NCI-H1105 treated with DMSO at 0.1 percent for 48 hours (cell line): ENCODE measurements around the gene ESRRG.

Experiments used
- DNase-seq: peaks from one replicate; lab custom pipeline; 2025; lab: John Stamatoyannopoulos, UW

ESRRG gene

GRCh38 chr1:216723274-216723780 lies at the start of gene ESRRG:
Gene ESRRG, minus strand, starts transcription at chr1:216723429. Its CDS starts 130 bp downstream, at chr1:216723299.
- peak; percentile 95 for DNase-seq

GRCh38 chr1:216771922-216772321 lies 48.7 kb upstream of the ESRRG start:
- no peak for DNase-seq

- DNase-seq: no peak
These were observed 43.6 kb upstream of the ESRRG start for GRCh38 chr1:216766633-216767327.

- no peak for DNase-seq
These were observed 42.4 kb upstream of the ESRRG start for GRCh38 chr1:216765346-216766300.

- DNase-seq: no peak
These were observed 34.9 kb upstream of the ESRRG start for GRCh38 chr1:216758161-216758560.

- no peak for DNase-seq
These were observed 33.9 kb upstream of the ESRRG start for GRCh38 chr1:216757110-216757509.

- no peak for DNase-seq
These were observed 27.7 kb upstream of the ESRRG start for GRCh38 chr1:216750961-216751360.

- DNase-seq: peak; percentile 82
These were observed 26.9 kb upstream of the ESRRG start for GRCh38 chr1:216750031-216750627.

GRCh38 chr1:216749232-216749631 lies 26.0 kb upstream of the ESRRG start:
- no peak for DNase-seq

GRCh38 chr1:216742625-216743024 lies 19.4 kb upstream of the ESRRG start:
- peak; percentile 24 for DNase-seq

- DNase-seq: no peak
These were observed 17.1 kb upstream of the ESRRG start for GRCh38 chr1:216740331-216740730.

GRCh38 chr1:216739793-216740192 lies 16.6 kb upstream of the ESRRG start:
- DNase-seq: no peak

- no peak for DNase-seq
These were observed 8.9 kb upstream of the ESRRG start for GRCh38 chr1:216732121-216732520.

- no peak for DNase-seq
These were observed 8.3 kb upstream of the ESRRG start for GRCh38 chr1:216731562-216731961.

GRCh38 chr1:216726435-216726834 lies 3.2 kb upstream of the ESRRG start:
- DNase-seq: no peak

- DNase-seq: peak; percentile 63
These were observed 408 bp downstream of the ESRRG start for GRCh38 chr1:216722821-216723220.

GRCh38 chr1:216721863-216722262 lies 1.4 kb downstream of the ESRRG start:
- no peak for DNase-seq

GRCh38 chr1:216721062-216721461 lies 2.2 kb downstream of the ESRRG start:
- DNase-seq: no peak

GRCh38 chr1:216711712-216712111 lies 11.5 kb downstream of the ESRRG start:
- no peak for DNase-seq

GRCh38 chr1:216710598-216711333 lies 12.5 kb downstream of the ESRRG start:
- DNase-seq: no peak

GRCh38 chr1:216710055-216710454 lies 13.2 kb downstream of the ESRRG start:
- DNase-seq: no peak

- DNase-seq: peak; percentile 98
These were observed 17.6 kb downstream of the ESRRG start for GRCh38 chr1:216705676-216706075.
